ENCODE measurements around the gene PLEKHG3. TPM values are rescaled to one million over a fixed set of nuclear protein-coding genes. Genes with fewer than 3 reads are reported as not detected.

PLEKHG3 gene
- total and polyA plus RNA-seq, 10 of the 15 experiments (the other 5 are each of a cell fraction or from before 2014, with no cell fraction given) = 0.03 to 0.73 (median 0.07) TPM; not detected in 5

DNA sequence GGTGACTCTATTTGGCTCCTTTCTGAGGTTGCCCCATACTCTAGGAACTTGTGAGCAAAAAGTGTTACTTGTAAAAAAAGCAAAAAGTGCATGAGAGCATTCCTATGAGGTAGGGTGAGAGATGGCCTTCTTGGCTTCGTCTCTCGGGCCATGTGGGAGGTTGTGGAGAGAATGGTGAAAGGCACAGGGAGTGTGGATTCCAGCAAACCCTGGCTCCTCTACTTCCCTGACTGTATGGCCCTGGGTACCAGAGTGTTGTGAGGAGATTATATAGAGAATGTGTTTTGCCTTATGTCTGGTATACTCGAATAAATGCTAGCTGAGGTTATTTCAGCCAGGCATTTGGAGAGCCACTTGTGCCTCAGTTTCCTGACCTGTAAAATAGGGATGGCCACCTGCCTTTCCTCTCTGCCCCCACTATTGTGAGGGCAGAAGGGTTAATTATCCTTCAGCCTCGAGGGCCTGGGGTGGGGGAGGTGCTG lies 11.0 kb downstream of the PLEKHG3 start:
- Histone ChIP-seq H4K20me1 (ENCODE audit: control insufficient read depth, insufficient read depth) (no peaks in the 10 kb centered on the region), H2AFZ (ENCODE audit: control insufficient read depth, low read depth, low read length) (no peak overlapping the region), H3K4me2 (ENCODE audit: control insufficient read depth, insufficient read depth) (no peak overlapping the region), H3K9ac (ENCODE audit: control insufficient read depth, insufficient read depth, low read length) (no peak overlapping the region), H3K4me1 (ENCODE audit: control insufficient read depth, insufficient read depth, low read length) (no peaks in the 10 kb centered on the region), H3K79me2 (ENCODE audit: control insufficient read depth, insufficient read depth, low read length) (no peaks in the 10 kb centered on the region), H3K27me3 (replicated peaks in 1 of 2; ENCODE audit: control insufficient read depth in 2 of 2, insufficient read depth in 2 of 2, low read length in 1 of 2) (no peaks in the 10 kb centered on the region), H3K27ac (ENCODE audit: control insufficient read depth, insufficient read depth) (no peak overlapping the region), H3K9me3 (replicated peaks; ENCODE audit: control insufficient read depth, insufficient read depth, low read length) (peaks cover 2% of the 10 kb centered on the region; the same call in 2 of the 3 replicates), H3K36me3 (ENCODE audit: control insufficient read depth in 2 of 2, insufficient read depth in 2 of 2, low read length in 1 of 2) (no peaks in the 10 kb centered on the region), H3K4me3 (no peak overlapping the region)
- ATAC-seq (no peak), FAIRE-seq (no peak), DNase-seq (ENCODE audit: low read depth, low spot score) (no peak)
- intact Hi-C loops (cut with micrococcal nuclease; ENCODE audit: unreplicated experiment) (no loop called here), in situ Hi-C loops (cut with MboI) (no loop called here)
- ChIA-PET SMC1A (ENCODE audit: uncharacterized antibody, unreplicated experiment) (no interaction called here), POLR2A (interaction anchor here (0.6 kb wide), 1 partner anchor 378 kb away, joined by 3 read pairs; no protein-coding TSS in a partner anchor), RAD21 (ENCODE audit: unreplicated experiment) (no interaction called here), CTCF (no interaction called here)
- 56% methylated on average over 4 of the region's 4 CpGs for WGBS (ENCODE audit: insufficient coverage, insufficient replicate concordance, low lambda C conversion rate, missing lambda C conversion rate)
- BruUV-seq (replicated peaks) = no TSS peak
- no peak for TF ChIP-seq ETV6 (conservative IDR thresholded peaks at IDR 0.05 in 1 of 2, IDR thresholded peaks at IDR 0.05 in 1 of 2; ENCODE audit: borderline replicate concordance in 1 of 2, low read depth in 1 of 2)
- no peak for TF ChIP-seq POLR2A (IDR thresholded peaks at IDR 0.05; ENCODE audit: low read depth, low read length)
- TF ChIP-seq CBX5 (IDR thresholded peaks at IDR 0.05; ENCODE audit: low read depth) = no peak
- no peak for TF ChIP-seq KAT2A (conservative IDR thresholded peaks at IDR 0.05; ENCODE audit: control insufficient read depth, low read depth, low read length)
- TF ChIP-seq EED (IDR thresholded peaks at IDR 0.05; ENCODE audit: low read depth) = no peak
- no peak for TF ChIP-seq E4F1 (IDR thresholded peaks at IDR 0.05; ENCODE audit: borderline replicate concordance, partially characterized antibody)
- TF ChIP-seq, protein P1, sequence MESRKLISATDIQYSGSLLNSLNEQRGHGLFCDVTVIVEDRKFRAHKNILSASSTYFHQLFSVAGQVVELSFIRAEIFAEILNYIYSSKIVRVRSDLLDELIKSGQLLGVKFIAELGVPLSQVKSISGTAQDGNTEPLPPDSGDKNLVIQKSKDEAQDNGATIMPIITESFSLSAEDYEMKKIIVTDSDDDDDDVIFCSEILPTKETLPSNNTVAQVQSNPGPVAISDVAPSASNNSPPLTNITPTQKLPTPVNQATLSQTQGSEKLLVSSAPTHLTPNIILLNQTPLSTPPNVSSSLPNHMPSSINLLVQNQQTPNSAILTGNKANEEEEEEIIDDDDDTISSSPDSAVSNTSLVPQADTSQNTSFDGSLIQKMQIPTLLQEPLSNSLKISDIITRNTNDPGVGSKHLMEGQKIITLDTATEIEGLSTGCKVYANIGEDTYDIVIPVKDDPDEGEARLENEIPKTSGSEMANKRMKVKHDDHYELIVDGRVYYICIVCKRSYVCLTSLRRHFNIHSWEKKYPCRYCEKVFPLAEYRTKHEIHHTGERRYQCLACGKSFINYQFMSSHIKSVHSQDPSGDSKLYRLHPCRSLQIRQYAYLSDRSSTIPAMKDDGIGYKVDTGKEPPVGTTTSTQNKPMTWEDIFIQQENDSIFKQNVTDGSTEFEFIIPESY (IDR thresholded peaks at IDR 0.05) = no peak
- no peak for TF ChIP-seq PBX3 (IDR thresholded peaks at IDR 0.05; ENCODE audit: insufficient replicate concordance, low read depth, low read length)
- no peak for TF ChIP-seq WRNIP1 (IDR thresholded peaks at IDR 0.05; ENCODE audit: borderline replicate concordance, low read depth, low read length)
- TF ChIP-seq, protein P2, sequence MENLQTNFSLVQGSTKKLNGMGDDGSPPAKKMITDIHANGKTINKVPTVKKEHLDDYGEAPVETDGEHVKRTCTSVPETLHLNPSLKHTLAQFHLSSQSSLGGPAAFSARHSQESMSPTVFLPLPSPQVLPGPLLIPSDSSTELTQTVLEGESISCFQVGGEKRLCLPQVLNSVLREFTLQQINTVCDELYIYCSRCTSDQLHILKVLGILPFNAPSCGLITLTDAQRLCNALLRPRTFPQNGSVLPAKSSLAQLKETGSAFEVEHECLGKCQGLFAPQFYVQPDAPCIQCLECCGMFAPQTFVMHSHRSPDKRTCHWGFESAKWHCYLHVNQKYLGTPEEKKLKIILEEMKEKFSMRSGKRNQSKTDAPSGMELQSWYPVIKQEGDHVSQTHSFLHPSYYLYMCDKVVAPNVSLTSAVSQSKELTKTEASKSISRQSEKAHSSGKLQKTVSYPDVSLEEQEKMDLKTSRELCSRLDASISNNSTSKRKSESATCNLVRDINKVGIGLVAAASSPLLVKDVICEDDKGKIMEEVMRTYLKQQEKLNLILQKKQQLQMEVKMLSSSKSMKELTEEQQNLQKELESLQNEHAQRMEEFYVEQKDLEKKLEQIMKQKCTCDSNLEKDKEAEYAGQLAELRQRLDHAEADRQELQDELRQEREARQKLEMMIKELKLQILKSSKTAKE (IDR thresholded peaks at IDR 0.05; ENCODE audit: low read depth, poor library complexity, severe bottlenecking) = no peak
- TF ChIP-seq HDGF (IDR thresholded peaks at IDR 0.05) = no peak
- no peak for TF ChIP-seq BMI1 (IDR thresholded peaks at IDR 0.05; ENCODE audit: borderline replicate concordance)
- TF ChIP-seq TCF12 (IDR thresholded peaks at IDR 0.05; ENCODE audit: low read depth, low read length) = no peak
- TF ChIP-seq ZNF217 (IDR thresholded peaks at IDR 0.05) = no peak
- no peak for TF ChIP-seq EP300 (IDR thresholded peaks at IDR 0.05; ENCODE audit: borderline replicate concordance in 1 of 2, control insufficient read depth in 1 of 2, low read depth in 2 of 2, low read length in 2 of 2)
- no peak for TF ChIP-seq YBX1 (IDR thresholded peaks at IDR 0.05)
